HCT116 (cell line): ENCODE measurements around the gene ASIP. TPM values are rescaled to one million over a fixed set of nuclear protein-coding genes. Genes with fewer than 3 reads are reported as not detected.

Experiments used
- ATAC-seq: fragments of 200-7000 bp; cut with Tn5 transposase; 2 replicates; pipeline ENCODE4 v1.9.1; 2020; ENCODE audit warnings: mild to moderate bottlenecking, moderate library complexity
- BruUV-seq: library from RNA; stranded (reverse); fragments of 400-500 nt; replicated peaks from 2 replicates; lab custom pipeline; 2021; lab: Mats Ljungman, UMichigan
- CTCF ChIA-PET: fragments of 300-600 bp; sonication (Branson Sonifier 250); formaldehyde crosslinking; loops from one replicate; lab custom pipeline; 2021; ENCODE audit warnings: antibody characterized with exemption; lab: Charles Lee
- POLR2A ChIA-PET: fragments of 300-600, 350-600 bp; sonication (Branson Sonifier 250); formaldehyde crosslinking; loops from one replicate; lab custom pipeline; 2021; ENCODE audit warnings: antibody characterized with exemption; lab: Charles Lee
- RAD21 ChIA-PET, 2 experiments: fragments of 300-600 bp; sonication (Branson Sonifier 250); formaldehyde crosslinking; loops; one replicate each; lab custom pipeline; 2023; ENCODE audit warnings: low total read pairs in 2 of 2; ENCODE audit not compliant: uncharacterized antibody in 2 of 2, unreplicated experiment in 2 of 2, low non-redundant PET in 1 of 2; lab: Charles Lee
- DNase-seq: peaks from one replicate; pipeline ENCODE4 v3.0.0-alpha.2; 2010; ENCODE audit warnings: low read depth, low spot score
- H2AFZ ChIP-seq: fragments of 200-600 bp; shearing (Covaris generic), sonication (generic); 2 replicates; pipeline ENCODE4 v1.6.1; 2017; ENCODE audit warnings: low read depth, mixed run types, mixed read lengths, antibody characterized with exemption, low read length; ENCODE audit not compliant: poor library complexity, severe bottlenecking
- H3K27ac ChIP-seq: 2 replicates; pipeline ENCODE4 v1.5.1; 2012; ENCODE audit warnings: low read depth, low read length
- H3K27me3 ChIP-seq: fragments of 200-600 bp; sonication (generic); 2 replicates; pipeline ENCODE4 v1.6.1; 2016; ENCODE audit warnings: mixed run types, low read length, mixed read lengths; ENCODE audit not compliant: insufficient read depth
- H3K36me3 ChIP-seq, 2 experiments: fragments of 200-500 bp in 1 of 2; fragments of 200-600 bp in 1 of 2; sonication (Bioruptor generic) in 1 of 2; sonication (generic) in 1 of 2; 2 replicates each; pipeline versions ENCODE4 v1.5.1 to v1.6.1; 2014 to 2016; ENCODE audit warnings: low read length in 2 of 2, inconsistent platforms in 1 of 2, mixed read lengths in 1 of 2, mixed run types in 1 of 2; ENCODE audit not compliant: insufficient read depth in 2 of 2, control insufficient read depth in 1 of 2
- H3K4me1 ChIP-seq, 2 experiments: fragments of 200-600 bp in 1 of 2; sonication (generic) in 1 of 2; 2 replicates each; pipeline versions ENCODE4 v1.5.1 to v1.6.1; 2012 to 2017; ENCODE audit warnings: low read length in 2 of 2, inconsistent platforms in 1 of 2, mild to moderate bottlenecking in 1 of 2, mixed read lengths in 1 of 2, mixed run types in 1 of 2, moderate library complexity in 1 of 2; ENCODE audit not compliant: insufficient read depth in 2 of 2, control insufficient read depth in 1 of 2
- H3K4me2 ChIP-seq: fragments of 200-600 bp; sonication (generic); 2 replicates; pipeline ENCODE4 v1.6.1; 2017; ENCODE audit warnings: mixed run types, low read length, mixed read lengths
- H3K4me3 ChIP-seq, 2 experiments: fragments of 200-600 bp in 1 of 2; sonication (generic) in 1 of 2; replicated peaks in 1 of 2; 2 replicates each; pipeline ENCODE4 v1.5.1; 2011 to 2016; ENCODE audit warnings: low read length in 2 of 2, control low read depth in 1 of 2, low read depth in 1 of 2, mild to moderate bottlenecking in 1 of 2, mixed read lengths in 1 of 2, mixed run types in 1 of 2
- H3K79me2 ChIP-seq: fragments of 200-600 bp; sonication (generic); 2 replicates; pipeline ENCODE4 v1.6.1; 2017; ENCODE audit warnings: mild to moderate bottlenecking, mixed run types, low read length, moderate library complexity, mixed read lengths; ENCODE audit not compliant: insufficient read depth
- H3K9ac ChIP-seq: fragments of 200-600 bp; sonication (generic); 2 replicates; pipeline ENCODE4 v1.6.1; 2016; ENCODE audit warnings: low read length, mixed read lengths
- H3K9me2 ChIP-seq: fragments of 200-600 bp; sonication (generic), shearing (Covaris generic); 2 replicates; pipeline ENCODE4 v1.6.1; 2017; ENCODE audit warnings: mixed run types, mild to moderate bottlenecking, moderate library complexity; ENCODE audit not compliant: insufficient read depth
- H3K9me3 ChIP-seq, 2 experiments: fragments of 200-500 bp in 1 of 2; fragments of 200-600 bp in 1 of 2; sonication (Bioruptor generic) in 1 of 2; sonication (generic) in 1 of 2; 2 replicates each; pipeline ENCODE4 v1.6.1; 2014 to 2017; ENCODE audit warnings: low read length in 2 of 2, mixed read lengths in 2 of 2, inconsistent platforms in 1 of 2, low read depth in 1 of 2, mild to moderate bottlenecking in 1 of 2, mixed run types in 1 of 2, moderate library complexity in 1 of 2; ENCODE audit not compliant: control insufficient read depth in 1 of 2, insufficient read depth in 1 of 2
- H4K20me1 ChIP-seq: fragments of 200-600 bp; sonication (generic), shearing (Covaris generic); 2 replicates; pipeline ENCODE4 v1.6.1; 2017; ENCODE audit warnings: mixed run types, mild to moderate bottlenecking, moderate library complexity; ENCODE audit not compliant: insufficient read depth
- CEBPB ChIP-seq: IDR thresholded peaks from 2 replicates; pipeline ENCODE4 v1.6.1; 2012; ENCODE audit warnings: low read depth
- EGR1 ChIP-seq: IDR thresholded peaks from 2 replicates; pipeline ENCODE4 v1.6.1; 2012; ENCODE audit warnings: low read depth
- ELF1 ChIP-seq: IDR thresholded peaks from 2 replicates; pipeline ENCODE4 v1.6.1; 2012; ENCODE audit warnings: low read depth, borderline replicate concordance
- EZH2 ChIP-seq: fragments of 200-600 bp; sonication (generic); IDR thresholded peaks from 2 replicates; pipeline ENCODE4 v1.6.1; 2017; ENCODE audit warnings: antibody characterized with exemption, mixed run types
- EZH2phosphoT487 ChIP-seq: fragments of 200-600 bp; IDR thresholded peaks from 2 replicates; pipeline ENCODE4 v1.6.1; 2018; ENCODE audit warnings: antibody characterized with exemption, borderline replicate concordance
- FOSL1 ChIP-seq: IDR thresholded peaks from 2 replicates; pipeline ENCODE4 v1.6.1; 2012; ENCODE audit warnings: low read depth
- JUND ChIP-seq: IDR thresholded peaks from 2 replicates; pipeline ENCODE4 v1.6.1; 2012
- POLR2A ChIP-seq: IDR thresholded peaks from 2 replicates; pipeline ENCODE4 v1.7.0; 2011; ENCODE audit warnings: borderline replicate concordance; ENCODE audit not compliant: insufficient read depth, insufficient read length; ENCODE audit errors: extremely low read depth
- POLR2AphosphoS5 ChIP-seq: IDR thresholded peaks from 2 replicates; pipeline ENCODE4 v1.6.1; 2011; ENCODE audit warnings: mild to moderate bottlenecking, low read depth, low read length, moderate library complexity
- SIN3A ChIP-seq: IDR thresholded peaks from 2 replicates; pipeline ENCODE4 v1.6.1; 2012; ENCODE audit warnings: low read depth
- SP1 ChIP-seq: IDR thresholded peaks from 2 replicates; pipeline ENCODE4 v1.6.1; 2012; ENCODE audit warnings: low read depth
- TCF7L2 ChIP-seq: IDR thresholded peaks from 2 replicates; pipeline ENCODE4 v1.7.0; 2011; ENCODE audit warnings: borderline replicate concordance, inconsistent platforms; ENCODE audit not compliant: insufficient read depth, insufficient read length; ENCODE audit errors: extremely low read depth
- YY1 ChIP-seq: IDR thresholded peaks from 2 replicates; pipeline ENCODE4 v1.6.1; 2011; ENCODE audit warnings: low read length, low read depth, moderate library complexity, mild to moderate bottlenecking; ENCODE audit not compliant: insufficient replicate concordance; ENCODE audit errors: extremely low read depth
- intact Hi-C: fragments of 100-400 bp; cut with micrococcal nuclease; formaldehyde crosslinking; loops from 2 replicates; pipeline ENCODE4 v1.10.0; 2022
- total RNA-seq: library from RNA; stranded (reverse); gene quantifications from one replicate; pipeline ENCODE4 v1.2.1, GENCODE V29; 2021; ENCODE audit not compliant: unreplicated experiment
- TF ChIP-seq, protein P1 (sequence below): IDR thresholded peaks from 2 replicates; pipeline ENCODE4 v1.6.1; 2012; ENCODE audit warnings: low read depth
- TF ChIP-seq, protein P2 (sequence below): IDR thresholded peaks from 2 replicates; pipeline ENCODE4 v1.6.1; 2012

ASIP gene
- total RNA-seq, 1 experiment from 2014 or later = not detected

DNA sequence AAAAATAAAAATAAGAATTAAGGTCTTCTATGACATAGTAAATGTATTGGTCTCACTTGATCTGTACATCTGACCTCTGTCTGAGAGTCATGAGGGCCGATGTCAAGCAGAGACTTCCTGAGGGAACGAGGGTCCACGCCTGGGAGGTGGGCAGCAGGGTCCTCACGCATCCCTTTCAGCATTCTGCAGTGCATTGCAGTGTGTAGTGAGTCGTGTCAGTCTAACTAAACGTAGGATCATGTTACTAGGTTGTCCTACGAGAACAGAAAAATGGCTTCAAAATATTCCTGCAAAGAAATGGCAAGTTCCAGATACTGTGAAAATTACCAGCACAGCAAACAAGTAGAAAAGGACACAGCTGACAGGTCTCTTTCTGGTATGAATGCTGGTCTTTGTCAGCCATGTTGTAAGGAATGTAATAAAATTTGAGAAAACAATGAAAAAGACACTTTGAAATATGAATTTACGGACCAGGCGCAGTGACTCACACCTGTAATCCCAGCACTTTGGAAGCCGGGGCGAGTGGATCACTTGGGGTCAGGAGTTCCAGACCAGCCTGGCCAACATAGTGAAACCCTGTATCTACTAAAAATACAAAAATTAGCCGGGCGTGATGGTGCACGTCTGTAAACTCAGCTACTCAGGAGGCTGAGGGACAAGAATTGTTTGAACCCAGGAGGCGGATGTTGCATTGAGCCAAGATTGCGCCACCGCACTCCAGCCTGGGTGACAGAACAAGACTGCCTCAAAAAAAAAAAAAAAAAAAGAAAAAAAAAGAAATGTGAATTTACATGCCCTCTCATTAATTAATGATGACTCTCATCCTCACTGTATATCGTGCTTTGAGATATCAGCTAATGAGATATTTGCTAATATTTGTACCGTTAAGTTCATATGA lies 64.4 kb downstream of the ASIP start (continued):
- TF ChIP-seq, protein P1, sequence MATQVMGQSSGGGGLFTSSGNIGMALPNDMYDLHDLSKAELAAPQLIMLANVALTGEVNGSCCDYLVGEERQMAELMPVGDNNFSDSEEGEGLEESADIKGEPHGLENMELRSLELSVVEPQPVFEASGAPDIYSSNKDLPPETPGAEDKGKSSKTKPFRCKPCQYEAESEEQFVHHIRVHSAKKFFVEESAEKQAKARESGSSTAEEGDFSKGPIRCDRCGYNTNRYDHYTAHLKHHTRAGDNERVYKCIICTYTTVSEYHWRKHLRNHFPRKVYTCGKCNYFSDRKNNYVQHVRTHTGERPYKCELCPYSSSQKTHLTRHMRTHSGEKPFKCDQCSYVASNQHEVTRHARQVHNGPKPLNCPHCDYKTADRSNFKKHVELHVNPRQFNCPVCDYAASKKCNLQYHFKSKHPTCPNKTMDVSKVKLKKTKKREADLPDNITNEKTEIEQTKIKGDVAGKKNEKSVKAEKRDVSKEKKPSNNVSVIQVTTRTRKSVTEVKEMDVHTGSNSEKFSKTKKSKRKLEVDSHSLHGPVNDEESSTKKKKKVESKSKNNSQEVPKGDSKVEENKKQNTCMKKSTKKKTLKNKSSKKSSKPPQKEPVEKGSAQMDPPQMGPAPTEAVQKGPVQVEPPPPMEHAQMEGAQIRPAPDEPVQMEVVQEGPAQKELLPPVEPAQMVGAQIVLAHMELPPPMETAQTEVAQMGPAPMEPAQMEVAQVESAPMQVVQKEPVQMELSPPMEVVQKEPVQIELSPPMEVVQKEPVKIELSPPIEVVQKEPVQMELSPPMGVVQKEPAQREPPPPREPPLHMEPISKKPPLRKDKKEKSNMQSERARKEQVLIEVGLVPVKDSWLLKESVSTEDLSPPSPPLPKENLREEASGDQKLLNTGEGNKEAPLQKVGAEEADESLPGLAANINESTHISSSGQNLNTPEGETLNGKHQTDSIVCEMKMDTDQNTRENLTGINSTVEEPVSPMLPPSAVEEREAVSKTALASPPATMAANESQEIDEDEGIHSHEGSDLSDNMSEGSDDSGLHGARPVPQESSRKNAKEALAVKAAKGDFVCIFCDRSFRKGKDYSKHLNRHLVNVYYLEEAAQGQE = no peak
- TF ChIP-seq EZH2phosphoT487 = no peak
- no peak for TF ChIP-seq JUND
- TF ChIP-seq, protein P2, sequence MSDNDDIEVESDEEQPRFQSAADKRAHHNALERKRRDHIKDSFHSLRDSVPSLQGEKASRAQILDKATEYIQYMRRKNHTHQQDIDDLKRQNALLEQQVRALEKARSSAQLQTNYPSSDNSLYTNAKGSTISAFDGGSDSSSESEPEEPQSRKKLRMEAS = no peak
- TF ChIP-seq, all 23 proteins: peak for 0

DNA sequence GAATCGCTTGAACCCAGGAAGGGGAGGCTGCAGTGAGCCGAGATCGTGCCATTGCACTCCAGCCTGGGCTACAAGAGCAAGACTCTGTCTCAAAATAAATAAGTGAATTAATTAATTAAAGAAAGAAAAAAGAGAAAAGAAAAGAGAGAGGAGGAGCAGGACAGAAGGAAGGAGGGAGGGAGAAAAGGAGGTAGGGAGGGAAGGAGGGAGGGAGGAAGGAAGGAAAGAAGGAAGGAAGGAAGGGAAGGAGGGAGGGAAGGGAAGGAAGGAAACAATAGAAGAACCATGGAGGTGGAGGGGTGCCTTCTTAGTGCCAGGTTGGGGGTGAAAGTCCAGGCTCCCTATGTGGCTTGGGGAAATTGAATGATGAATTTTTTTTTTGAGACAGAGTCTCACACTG lies 68.5 kb downstream of the ASIP start:
- Histone ChIP-seq H3K79me2 (no peaks in the 10 kb centered on the region), H2AFZ (no peak overlapping the region), H3K4me3 (no peak overlapping the region), H3K4me1 (peaks cover 24 to 50% of the 10 kb centered on the region in 2 experiments), H4K20me1 (no peaks in the 10 kb centered on the region), H3K9me3 (no peaks in the 10 kb centered on the region), H3K27me3 (no peaks in the 10 kb centered on the region), H3K27ac (no peak overlapping the region), H3K4me2 (no peak overlapping the region), H3K9me2 (no peaks in the 10 kb centered on the region), H3K9ac (no peak overlapping the region), H3K36me3 (no peaks in the 10 kb centered on the region)
- intact Hi-C loops = loop anchor here (2.0 to 5.0 kb wide), 2 partner anchors 119 to 398 kb away; no protein-coding TSS in a partner anchor
- DNase-seq (no peak), ATAC-seq (no peak)
- ChIA-PET POLR2A (no interaction called here), CTCF (interaction anchor here (0.7 to 1.4 kb wide), 3 partner anchors 163 to 213 kb away, joined by 3 read pairs; no protein-coding TSS in a partner anchor), RAD21 (no interaction called here)
- TF ChIP-seq EZH2 (no peak), EZH2phosphoT487 (no peak), SP1 (no peak), CEBPB (no peak), FOSL1 (no peak), EGR1 (no peak), SIN3A (no peak), POLR2AphosphoS5 (no peak), POLR2A (no peak), JUND (no peak), TCF7L2 (no peak), ELF1 (no peak), YY1 (no peak)
- TF ChIP-seq, protein P1 = no peak
- TF ChIP-seq, protein P2 = no peak
- BruUV-seq = no TSS peak
